Forelimb muscle (tissue), 1 donor: ENCODE measurements around the gene HHIP. TPM values are rescaled to one million over a fixed set of nuclear protein-coding genes. Genes with fewer than 3 reads are reported as not detected.

ENCODE experiments used
- DNase-seq: peaks from one replicate; pipeline ENCODE4 v3.0.0-alpha.2; 2013; ENCODE audit warnings: low read depth
- polyA plus RNA-seq: library from polyadenylated mRNA; unstranded; fragments of 120-200 nt; gene quantifications from one replicate; pipeline ENCODE4 v1.2.1, GENCODE V29; 2013; ENCODE audit not compliant: insufficient read length

HHIP gene
- polyA plus RNA-seq, 1 donor, result 3.9 TPM

- no peak for DNase-seq
These were observed 59.9 kb downstream of the HHIP start for GRCh38 chr4:144705601-144706590.

DNA sequence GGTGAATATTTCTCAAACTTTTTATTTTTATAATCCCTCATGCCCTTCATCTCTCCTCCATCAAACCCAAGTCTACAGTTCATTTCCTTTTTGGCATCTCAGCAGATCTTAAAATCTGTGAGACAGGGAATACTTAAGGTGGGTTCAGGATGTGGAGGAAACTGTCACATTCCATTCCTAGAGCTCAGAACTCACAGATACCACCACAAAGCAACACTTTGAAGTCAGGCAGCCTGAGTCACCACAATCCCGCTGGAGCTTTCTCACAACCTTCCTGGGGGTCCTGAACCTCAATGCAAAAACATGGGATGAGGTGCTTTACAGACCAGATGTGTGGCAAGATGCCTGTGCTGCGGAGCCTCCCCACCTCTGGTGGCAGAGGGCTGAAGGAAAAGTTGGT lies 63.2 kb downstream of the HHIP start:
- DNase-seq, result no peak

DNA sequence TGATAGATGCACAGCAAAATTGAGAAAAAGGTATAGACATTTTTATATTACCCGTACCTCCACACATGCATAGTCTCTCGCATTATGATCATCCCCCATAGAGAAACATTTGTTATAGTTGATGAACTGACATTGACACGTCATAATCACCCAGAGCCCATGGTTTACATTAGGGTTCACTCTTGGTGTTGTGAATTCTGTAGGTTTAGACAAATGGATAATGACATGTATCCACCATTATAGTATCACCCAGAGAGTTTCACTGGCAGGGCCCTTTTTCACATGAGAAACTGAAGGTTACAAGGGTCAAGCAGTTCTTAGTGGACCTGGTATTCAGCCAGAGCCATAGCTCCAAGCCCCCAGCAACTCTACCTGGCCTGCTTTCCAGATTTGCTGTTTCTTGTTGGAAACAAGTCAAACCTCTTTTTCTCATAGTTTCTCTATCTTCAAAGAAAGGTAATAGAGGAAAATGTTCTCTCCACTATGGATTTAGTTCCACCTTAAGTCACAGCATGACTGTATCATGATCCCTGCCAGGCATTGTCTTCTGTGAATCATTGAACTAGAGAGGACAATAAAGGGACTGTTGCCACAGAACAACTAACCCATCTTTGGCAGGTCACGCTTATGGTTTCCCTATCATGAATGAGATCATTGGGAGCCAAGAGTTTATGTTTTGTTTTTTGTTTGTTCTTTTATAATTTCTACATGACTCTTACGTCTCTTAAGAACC lies 64.0 kb downstream of the HHIP start:
- no peak for DNase-seq

GRCh38 chr4:144710526-144710912 lies 64.6 kb downstream of the HHIP start:
- no peak for DNase-seq

DNA sequence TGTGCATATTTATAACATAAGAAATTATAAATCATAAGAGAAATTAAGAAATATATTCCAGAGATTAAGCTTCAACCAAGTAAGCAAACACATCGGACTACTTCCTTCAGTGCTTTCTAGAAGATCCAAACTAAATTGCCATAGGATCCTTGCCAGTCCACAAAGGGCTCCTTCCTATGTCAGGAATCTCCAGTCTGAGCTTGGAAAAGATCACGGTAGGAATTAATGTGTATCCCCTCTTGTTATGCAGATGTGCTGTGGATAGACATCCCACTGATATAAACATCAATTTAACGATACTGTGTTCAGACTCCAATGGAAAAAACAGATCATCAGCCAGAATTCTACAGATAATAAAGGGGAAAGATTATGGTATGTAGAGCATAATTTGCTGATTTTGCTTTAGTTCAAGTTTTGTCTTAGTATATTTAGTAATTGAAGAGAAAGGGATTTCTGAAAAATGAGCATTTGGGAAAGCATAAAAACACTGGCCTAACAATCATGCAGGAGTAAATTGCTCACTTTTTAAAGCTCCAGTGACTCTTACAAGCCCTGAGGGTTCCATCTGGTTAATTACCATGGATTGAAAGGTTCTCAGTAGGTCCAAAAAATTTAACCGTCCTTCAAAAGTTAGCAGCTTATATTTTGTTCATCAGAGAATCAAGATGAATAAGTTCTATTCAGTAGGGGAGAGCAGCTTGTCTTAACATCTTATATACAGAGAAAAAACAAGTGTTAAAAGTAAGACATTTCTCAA lies 65.9 kb downstream of the HHIP start:
- no peak for DNase-seq

DNA sequence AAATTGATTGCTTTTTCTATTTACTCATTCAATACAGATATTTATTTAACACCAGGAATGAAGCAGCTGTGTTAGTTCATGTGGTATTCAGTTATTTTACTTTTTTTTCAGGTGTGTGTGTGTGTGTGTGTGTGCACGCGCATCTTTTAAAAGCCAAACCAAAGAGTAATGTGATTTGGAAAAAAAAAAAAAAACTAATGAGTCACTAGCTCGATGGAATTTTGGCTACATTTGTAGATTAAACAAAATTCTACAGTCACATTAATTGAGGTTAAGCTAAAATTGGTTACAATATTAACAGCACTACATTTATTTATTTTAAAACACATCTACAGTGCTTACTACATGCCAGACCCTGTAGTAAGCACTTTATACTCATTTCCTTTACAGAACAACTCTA lies 66.8 kb downstream of the HHIP start:
- no peak for DNase-seq

DNA sequence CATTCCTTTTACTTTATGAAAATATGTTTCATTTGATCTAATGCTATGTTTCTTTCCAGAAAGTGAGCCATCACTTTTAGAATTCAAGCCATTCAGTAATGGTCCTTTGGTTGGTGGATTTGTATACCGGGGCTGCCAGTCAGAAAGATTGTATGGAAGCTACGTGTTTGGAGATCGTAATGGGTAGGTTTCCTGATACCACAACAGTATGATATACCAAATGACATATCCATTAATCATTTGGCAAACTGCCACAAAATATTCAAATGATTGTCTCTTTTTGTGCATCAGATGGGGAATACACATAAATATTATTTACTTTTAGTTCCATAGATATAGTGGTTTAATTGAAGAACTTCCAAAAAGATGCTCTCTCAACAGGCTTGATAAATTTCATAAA lies 68.2 kb downstream of the HHIP start:
- DNase-seq, result no peak

DNA sequence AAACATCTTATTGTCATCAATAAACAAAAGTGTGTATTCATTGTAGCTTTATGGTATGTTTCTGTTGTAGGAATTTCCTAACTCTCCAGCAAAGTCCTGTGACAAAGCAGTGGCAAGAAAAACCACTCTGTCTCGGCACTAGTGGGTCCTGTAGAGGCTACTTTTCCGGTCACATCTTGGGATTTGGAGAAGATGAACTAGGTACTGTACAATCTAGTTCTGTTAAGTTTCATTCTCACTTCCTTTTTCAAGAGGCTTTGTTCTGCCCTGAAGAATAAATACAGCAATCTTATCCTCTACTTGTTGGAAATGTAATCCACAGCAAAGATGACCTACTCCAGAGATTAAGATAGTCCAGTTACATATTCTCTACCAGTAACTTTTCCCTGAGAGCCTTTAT lies 69.3 kb downstream of the HHIP start:
- DNase-seq, result no peak

DNA sequence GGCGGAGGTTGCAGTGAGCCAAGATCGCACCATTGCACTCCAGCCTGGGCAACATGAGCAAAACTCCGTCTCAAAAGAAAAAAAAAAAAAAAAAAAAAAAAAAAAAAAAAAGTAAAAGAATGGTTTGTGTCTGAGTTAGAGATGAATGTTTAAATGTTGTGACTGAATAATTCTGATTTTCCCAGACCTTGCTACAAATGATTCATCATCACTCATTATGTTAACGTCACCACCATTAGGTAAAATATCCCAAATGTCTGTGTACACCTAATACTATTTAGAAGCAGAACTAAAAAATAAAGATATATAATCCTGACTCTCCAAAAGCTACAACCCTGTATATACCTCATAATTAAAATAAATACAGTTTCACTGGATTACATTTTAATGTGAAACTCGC lies 70.8 kb downstream of the HHIP start:
- DNase-seq, result no peak

GRCh38 chr4:144718958-144719512 lies 73.1 kb downstream of the HHIP start:
- no peak for DNase-seq

DNA sequence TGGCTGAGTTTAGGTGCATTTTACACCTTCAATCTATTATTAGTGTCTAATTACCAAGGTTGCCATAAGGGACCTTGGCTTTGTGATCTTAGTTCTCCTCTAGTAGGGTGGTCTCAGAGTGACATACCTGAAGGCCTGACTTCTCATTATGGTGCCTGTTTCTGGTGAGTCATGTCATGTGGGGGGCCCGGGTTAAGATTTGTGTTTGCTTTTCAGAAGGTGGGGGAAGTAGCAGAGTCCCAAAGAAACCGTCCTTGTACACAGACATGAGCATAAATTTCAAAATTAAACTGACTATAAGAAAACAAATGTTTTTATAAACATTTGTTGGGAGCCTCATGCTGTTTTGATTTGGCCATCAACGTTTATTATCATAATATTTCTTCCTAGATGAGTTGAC lies 74.5 kb downstream of the HHIP start:
- DNase-seq, result no peak

DNA sequence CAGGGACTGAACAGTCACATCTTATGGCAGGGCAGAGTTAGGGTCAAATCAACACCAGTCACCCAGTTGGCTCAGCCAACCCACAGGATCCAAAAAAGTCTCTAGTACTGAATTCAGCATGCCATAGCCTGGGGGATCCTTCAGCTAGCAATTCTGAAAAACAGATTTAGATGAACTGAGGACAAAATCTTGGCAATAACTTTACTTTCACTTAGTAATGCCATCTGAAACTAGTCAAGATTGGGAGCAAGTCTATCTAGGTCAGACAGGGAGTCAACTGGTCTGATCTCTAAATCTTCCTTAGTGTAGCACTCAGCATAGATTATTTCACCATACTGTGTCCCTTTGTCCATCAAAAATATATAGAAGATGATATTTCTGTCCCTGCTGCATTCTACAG lies 76.0 kb downstream of the HHIP start:
- no peak for DNase-seq

DNA sequence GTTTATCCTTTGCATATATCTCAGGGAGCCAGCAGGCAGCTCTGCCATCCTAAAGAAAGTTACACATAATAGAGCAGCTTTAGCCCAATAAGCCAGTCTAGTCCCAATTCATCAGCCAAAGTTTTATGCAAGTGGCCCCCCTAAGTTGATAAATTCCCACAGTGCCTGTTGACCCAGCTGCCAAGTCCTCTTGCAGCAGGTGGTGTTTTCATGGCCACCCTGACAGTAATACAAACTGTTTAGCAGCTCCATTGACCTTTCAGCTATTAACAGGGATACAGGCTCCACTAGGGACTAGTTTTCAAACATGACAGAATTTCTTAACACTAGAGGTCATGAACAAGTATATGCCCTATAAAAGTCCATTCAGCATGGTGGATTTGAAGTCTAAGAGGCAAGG lies 77.5 kb downstream of the HHIP start:
- DNase-seq, result no peak

- DNase-seq, result no peak
These were observed 83.2 kb downstream of the HHIP start for GRCh38 chr4:144729175-144729574.

- no peak for DNase-seq
These were observed 86.8 kb downstream of the HHIP start for GRCh38 chr4:144732584-144733428.

DNA sequence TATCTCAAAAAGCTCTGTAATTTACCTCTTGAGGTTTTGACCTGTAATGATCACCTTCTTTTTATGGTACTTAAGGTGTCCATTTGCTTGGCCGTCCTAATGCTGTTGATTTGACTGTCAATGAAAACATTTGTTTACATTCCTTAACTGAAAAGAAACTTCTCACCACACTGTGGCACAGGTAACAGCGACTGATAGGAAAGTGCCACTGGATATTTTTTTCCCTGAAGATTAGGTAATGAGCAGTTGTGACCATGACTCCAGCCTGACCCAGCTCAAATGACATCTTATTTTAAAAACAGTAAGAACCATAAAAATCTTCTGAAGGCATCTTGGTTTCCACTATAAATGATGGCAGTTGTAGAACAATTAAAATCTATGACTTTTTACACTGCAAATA lies 87.6 kb downstream of the HHIP start:
- no peak for DNase-seq

DNA sequence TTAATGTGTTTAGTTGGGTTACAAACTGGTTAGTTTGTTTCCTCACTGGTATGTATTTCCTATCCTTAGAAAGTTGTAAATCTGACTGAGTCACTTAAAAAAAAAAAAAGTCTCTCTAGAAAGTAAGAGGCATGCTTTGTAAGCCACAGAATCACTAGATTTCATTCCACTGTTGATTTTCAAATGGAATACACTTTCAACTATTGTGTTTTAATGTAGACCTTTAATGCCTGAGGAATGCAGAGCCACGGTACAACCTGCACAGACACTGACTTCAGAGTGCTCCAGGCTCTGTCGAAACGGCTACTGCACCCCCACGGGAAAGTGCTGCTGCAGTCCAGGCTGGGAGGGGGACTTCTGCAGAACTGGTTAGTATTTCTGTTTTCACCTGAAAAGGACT lies 88.6 kb downstream of the HHIP start:
- DNase-seq, result no peak

DNA sequence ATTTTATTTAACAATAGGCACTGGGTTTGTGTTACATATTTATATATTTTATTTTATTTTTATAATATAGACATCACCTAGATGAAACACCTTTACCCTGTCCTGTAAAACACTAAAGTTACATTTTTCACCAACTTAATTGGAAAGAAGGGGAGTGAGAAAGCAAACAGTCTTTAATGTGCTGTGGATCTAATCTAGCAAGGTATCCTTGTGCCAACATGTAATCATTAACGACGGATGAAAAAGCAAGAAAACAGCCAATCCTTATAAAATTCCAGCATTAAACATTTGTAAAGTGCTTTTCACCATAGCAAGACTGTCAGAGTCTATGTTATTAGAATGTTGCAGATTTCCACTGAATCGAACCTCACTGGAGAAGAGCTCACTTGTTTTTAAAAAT lies 92.7 kb downstream of the HHIP start:
- no peak for DNase-seq

DNA sequence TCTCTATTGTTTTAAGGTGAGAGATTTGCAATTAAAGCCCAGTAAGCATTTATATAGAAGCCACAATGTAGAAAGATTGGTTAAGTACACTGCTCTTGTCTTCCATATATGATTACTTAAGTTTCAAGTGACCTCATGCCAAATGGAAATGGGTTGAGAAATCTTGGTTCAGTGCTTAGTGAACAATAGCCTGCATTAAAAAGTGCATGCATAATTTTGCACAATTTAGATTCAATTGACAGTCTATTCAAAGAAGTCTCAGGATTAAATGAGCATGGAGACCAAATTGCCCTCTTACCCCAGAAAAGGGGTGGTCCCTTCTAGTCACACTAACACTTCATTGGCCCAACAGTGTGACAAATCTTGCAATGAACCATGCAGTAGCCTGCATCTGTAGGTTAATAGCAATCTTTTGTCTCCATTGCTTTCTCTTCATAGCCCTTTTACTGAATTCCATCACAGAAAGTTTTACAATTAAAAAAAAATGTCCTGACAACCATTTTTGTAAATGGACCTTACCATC lies 93.6 kb downstream of the HHIP start:
- DNase-seq, result no peak

DNA sequence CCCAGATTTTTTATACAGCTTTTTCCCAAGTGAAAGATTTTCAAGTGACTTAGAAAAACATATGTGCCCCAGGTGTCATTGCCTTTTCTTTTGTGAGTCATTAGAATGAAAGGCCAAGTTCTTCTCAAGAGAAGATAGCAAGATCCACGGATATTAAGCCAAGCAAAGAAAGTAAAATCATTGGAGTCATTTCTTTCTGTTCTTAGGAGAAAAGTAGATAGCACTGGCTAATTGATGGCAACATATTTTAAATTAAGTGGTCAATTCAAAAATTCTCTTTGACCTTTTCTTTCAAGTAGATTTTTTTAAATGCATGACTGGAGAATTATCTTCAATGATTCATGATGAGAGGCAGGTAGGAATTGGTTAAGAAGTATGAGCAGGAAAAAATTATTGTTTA lies 94.4 kb downstream of the HHIP start:
- DNase-seq, result no peak
